Measurements from ENCODE around the gene SH3GL1.

DNA sequence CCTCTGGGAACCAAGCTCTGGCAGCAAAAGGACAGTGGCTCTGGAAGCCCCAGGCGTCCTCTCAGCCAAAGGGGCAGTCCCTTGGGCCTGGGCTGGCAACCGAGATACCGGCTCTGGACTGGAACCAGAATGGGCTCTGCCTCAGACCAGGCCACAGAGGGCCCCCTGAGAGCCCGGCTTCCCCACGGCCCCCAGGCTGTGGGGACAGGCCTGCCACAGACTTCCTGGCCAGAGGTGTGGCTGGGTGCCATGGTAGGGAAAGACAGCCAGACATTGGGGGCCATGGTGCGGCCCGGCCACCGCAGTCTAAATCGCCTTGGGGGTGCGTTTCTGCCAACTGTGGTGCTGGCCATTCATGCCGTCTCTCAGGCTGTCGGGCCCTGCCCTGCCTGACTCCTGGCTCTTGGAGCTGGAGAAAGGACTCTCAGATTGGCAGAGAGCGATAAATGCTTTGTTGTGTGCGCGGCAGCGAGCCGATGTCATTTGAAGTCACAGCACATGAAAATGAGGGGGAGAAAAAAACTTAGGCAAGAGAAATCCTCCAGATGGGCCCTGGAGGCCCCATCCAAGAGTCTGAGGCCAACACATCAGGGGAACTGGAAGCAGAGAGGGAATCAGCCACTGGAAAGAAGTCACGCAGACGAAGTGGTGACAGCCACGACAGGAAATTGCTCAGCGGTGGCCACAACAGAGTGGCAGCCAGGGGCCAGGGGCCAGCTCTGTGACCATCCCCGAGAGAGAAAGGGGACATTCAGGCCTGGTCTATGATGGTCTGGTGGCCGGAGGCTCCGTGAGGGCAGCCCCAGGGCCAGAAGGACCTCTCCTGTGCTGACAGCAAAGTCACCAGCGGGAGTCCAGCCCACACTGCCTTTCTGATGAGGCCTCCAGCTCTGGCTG lies 26.5 kb downstream of the SH3GL1 start:
- TF ChIP-seq, protein P1, sequence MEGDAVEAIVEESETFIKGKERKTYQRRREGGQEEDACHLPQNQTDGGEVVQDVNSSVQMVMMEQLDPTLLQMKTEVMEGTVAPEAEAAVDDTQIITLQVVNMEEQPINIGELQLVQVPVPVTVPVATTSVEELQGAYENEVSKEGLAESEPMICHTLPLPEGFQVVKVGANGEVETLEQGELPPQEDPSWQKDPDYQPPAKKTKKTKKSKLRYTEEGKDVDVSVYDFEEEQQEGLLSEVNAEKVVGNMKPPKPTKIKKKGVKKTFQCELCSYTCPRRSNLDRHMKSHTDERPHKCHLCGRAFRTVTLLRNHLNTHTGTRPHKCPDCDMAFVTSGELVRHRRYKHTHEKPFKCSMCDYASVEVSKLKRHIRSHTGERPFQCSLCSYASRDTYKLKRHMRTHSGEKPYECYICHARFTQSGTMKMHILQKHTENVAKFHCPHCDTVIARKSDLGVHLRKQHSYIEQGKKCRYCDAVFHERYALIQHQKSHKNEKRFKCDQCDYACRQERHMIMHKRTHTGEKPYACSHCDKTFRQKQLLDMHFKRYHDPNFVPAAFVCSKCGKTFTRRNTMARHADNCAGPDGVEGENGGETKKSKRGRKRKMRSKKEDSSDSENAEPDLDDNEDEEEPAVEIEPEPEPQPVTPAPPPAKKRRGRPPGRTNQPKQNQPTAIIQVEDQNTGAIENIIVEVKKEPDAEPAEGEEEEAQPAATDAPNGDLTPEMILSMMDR (IDR thresholded peaks at IDR 0.05) = no peak
- no peak for TF ChIP-seq POLR2A (IDR thresholded peaks at IDR 0.05)
- no peak for TF ChIP-seq POLR2AphosphoS5 (IDR thresholded peaks at IDR 0.05)

All from breast epithelium (tissue), 3 donors.